Testis (tissue), 2 donors: ENCODE data around the gene SERHL2.

ENCODE experiments used
- POLR2A ChIP-seq: fragments of 450-650 bp; IDR thresholded peaks from one replicate; pipeline ENCODE4 v1.6.1; 2017; ENCODE audit warnings: antibody characterized with exemption, mild to moderate bottlenecking, moderate library complexity
- TF ChIP-seq, protein P1 (sequence below), 3 experiments: fragments of 450-650 bp in 2 of 3; fragments of 200-600 bp in 1 of 3; sonication (generic) in 1 of 3; IDR thresholded peaks; one replicate each; pipeline ENCODE4 v1.5.1; 2016 to 2019; ENCODE audit warnings: antibody characterized with exemption in 3 of 3, mild to moderate bottlenecking in 2 of 3, moderate library complexity in 1 of 3

DNA sequence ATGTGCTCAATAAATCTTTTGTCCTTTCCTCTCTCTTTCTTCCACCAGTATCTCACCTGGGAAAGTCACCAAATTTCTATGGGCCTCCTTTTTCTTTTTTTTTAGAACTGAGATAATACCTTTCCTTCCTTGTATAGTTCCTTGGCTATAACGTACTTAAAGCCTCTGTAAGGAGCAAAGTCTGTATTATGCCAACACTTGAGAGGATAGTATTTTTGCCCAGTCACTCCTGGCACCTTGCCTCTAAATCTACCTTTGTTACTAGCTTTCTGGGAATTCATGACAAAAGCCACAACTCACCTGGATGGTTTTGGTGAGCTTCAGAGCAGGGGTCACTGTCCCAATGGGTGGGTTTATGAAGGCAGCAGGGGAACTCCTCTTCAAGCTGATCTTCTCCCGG, 48.7 kb downstream of the SERHL2 start:
- TF ChIP-seq, protein P1, sequence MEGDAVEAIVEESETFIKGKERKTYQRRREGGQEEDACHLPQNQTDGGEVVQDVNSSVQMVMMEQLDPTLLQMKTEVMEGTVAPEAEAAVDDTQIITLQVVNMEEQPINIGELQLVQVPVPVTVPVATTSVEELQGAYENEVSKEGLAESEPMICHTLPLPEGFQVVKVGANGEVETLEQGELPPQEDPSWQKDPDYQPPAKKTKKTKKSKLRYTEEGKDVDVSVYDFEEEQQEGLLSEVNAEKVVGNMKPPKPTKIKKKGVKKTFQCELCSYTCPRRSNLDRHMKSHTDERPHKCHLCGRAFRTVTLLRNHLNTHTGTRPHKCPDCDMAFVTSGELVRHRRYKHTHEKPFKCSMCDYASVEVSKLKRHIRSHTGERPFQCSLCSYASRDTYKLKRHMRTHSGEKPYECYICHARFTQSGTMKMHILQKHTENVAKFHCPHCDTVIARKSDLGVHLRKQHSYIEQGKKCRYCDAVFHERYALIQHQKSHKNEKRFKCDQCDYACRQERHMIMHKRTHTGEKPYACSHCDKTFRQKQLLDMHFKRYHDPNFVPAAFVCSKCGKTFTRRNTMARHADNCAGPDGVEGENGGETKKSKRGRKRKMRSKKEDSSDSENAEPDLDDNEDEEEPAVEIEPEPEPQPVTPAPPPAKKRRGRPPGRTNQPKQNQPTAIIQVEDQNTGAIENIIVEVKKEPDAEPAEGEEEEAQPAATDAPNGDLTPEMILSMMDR (IDR thresholded peaks at IDR 0.05), result no peak
- no peak for TF ChIP-seq POLR2A
